ENCODE results near the gene KRT34.

DNA sequence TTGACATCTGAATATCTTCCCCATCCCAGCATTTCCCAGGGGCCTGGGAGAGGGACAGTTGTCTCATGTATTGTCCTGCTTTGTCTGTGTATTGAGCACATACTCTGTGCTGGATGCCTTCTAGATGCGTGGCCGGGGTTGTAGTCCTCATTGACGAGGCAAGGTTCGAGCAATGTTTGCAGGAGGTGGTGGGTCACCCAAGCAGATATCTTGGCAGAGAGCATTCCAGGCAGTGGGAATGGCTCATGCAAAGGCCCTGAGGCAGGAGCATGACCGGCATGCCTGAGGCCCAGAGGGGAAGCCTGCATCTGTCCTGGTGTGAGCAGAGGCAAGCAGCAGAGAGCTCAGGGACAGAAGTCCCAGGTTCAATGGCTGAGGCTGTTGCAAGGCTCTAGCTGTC, 49.0 kb downstream of the KRT34 start:
- TF ChIP-seq, protein P1, sequence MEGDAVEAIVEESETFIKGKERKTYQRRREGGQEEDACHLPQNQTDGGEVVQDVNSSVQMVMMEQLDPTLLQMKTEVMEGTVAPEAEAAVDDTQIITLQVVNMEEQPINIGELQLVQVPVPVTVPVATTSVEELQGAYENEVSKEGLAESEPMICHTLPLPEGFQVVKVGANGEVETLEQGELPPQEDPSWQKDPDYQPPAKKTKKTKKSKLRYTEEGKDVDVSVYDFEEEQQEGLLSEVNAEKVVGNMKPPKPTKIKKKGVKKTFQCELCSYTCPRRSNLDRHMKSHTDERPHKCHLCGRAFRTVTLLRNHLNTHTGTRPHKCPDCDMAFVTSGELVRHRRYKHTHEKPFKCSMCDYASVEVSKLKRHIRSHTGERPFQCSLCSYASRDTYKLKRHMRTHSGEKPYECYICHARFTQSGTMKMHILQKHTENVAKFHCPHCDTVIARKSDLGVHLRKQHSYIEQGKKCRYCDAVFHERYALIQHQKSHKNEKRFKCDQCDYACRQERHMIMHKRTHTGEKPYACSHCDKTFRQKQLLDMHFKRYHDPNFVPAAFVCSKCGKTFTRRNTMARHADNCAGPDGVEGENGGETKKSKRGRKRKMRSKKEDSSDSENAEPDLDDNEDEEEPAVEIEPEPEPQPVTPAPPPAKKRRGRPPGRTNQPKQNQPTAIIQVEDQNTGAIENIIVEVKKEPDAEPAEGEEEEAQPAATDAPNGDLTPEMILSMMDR (IDR thresholded peaks at IDR 0.05): no peak
- TF ChIP-seq POLR2A (IDR thresholded peaks at IDR 0.05): no peak

All from ovary (tissue), 3 donors.